HepG2 (cell line): ENCODE data around the gene PSMB9. TPM values are rescaled to one million over a fixed set of nuclear protein-coding genes. Genes with fewer than 3 reads are reported as not detected.

Experiments used
- DNMT1 ChIP-seq: sonication (generic); formaldehyde crosslinking; IDR thresholded peaks from 2 replicates; pipeline ENCODE4 v1.5.1; 2020; ENCODE audit warnings: mild to moderate bottlenecking, missing genetic modification reagents
- HOXA7 ChIP-seq: sonication (generic); formaldehyde crosslinking; IDR thresholded peaks from 2 replicates; pipeline ENCODE4 v1.8.1; 2022; ENCODE audit warnings: mild to moderate bottlenecking, missing genetic modification reagents, moderate library complexity
- KLF15 ChIP-seq: sonication (generic); formaldehyde crosslinking; IDR thresholded peaks from 2 replicates; pipeline ENCODE4 v1.8.1; 2023; ENCODE audit warnings: borderline replicate concordance, mild to moderate bottlenecking, inconsistent platforms, missing genetic modification reagents, mixed read lengths
- MAFG ChIP-seq: sonication (generic); formaldehyde crosslinking; IDR thresholded peaks from 2 replicates; pipeline ENCODE4 v1.5.1; 2020; ENCODE audit warnings: mild to moderate bottlenecking, missing genetic modification reagents
- PHB2 ChIP-seq: fragments of 450-650 bp; IDR thresholded peaks from 2 replicates; pipeline ENCODE4 v1.6.1; 2018; ENCODE audit not compliant: partially characterized antibody
- SMAD1 ChIP-seq: sonication (generic); formaldehyde crosslinking; IDR thresholded peaks from 2 replicates; pipeline ENCODE4 v1.4.0; 2020; ENCODE audit warnings: missing genetic modification reagents, low read depth, mild to moderate bottlenecking, borderline replicate concordance
- SP1 ChIP-seq, 2 experiments: fragments of 450-650 bp in 1 of 2; sonication (generic) in 1 of 2; formaldehyde crosslinking in 1 of 2; IDR thresholded peaks; 2 replicates each; pipeline versions ENCODE4 v1.4.0 to v1.6.1; 2016 to 2020; ENCODE audit warnings: missing genetic modification reagents in 1 of 2
- SRSF9 ChIP-seq: fragments of 200-400 bp; formaldehyde crosslinking; IDR thresholded peaks from 2 replicates; pipeline ENCODE4 v1.6.1; 2018; ENCODE audit warnings: borderline replicate concordance, mild to moderate bottlenecking, low read depth, low read length; ENCODE audit not compliant: insufficient read depth, poor library complexity, severe bottlenecking
- TAF1 ChIP-seq: sonication (generic); formaldehyde crosslinking; IDR thresholded peaks from 2 replicates; pipeline ENCODE4 v1.4.0; 2020; ENCODE audit warnings: missing genetic modification reagents
- ZIK1 ChIP-seq: sonication (generic); formaldehyde crosslinking; IDR thresholded peaks from 2 replicates; pipeline ENCODE4 v1.5.0; 2020; ENCODE audit warnings: mild to moderate bottlenecking, low read depth, missing genetic modification reagents, borderline replicate concordance
- ZNF282 ChIP-seq: fragments of 450-650 bp; IDR thresholded peaks from 2 replicates; pipeline ENCODE4 v1.6.1; 2018; ENCODE audit not compliant: partially characterized antibody
- ZNF44 ChIP-seq: sonication (generic); formaldehyde crosslinking; IDR thresholded peaks from 2 replicates; pipeline ENCODE4 v1.5.1; 2020; ENCODE audit warnings: mild to moderate bottlenecking, missing genetic modification reagents
- ZNF451 ChIP-seq: sonication (generic); formaldehyde crosslinking; IDR thresholded peaks from 2 replicates; pipeline ENCODE4 v1.5.0; 2020; ENCODE audit warnings: mild to moderate bottlenecking, missing genetic modification reagents
- ZNF703 ChIP-seq: sonication (generic); formaldehyde crosslinking; IDR thresholded peaks from 2 replicates; pipeline ENCODE4 v1.5.1; 2020; ENCODE audit warnings: missing genetic modification reagents, mild to moderate bottlenecking, moderate library complexity, borderline replicate concordance
- polyA plus RNA-seq, 8 experiments: library from polyadenylated mRNA; depleted of rRNA in 3 of 8; stranded (reverse) in 7 of 8; unstranded in 1 of 8; fragments of >200 nt; fragmentation: Illumina TruSeq in 4 of 8; extraction: Trizol in 4 of 8; gene quantifications; 2 replicates each; pipeline versions ENCODE4 v1.2.1 to v1.2.3, GENCODE V29; 2011 to 2016; ENCODE audit warnings: low read depth in 4 of 8, missing spikeins in 1 of 8, mixed read lengths in 1 of 8; ENCODE audit not compliant: insufficient read depth in 1 of 8
- total RNA-seq, 5 experiments: library from RNA; depleted of rRNA; stranded (reverse); fragments of >200 nt; fragmentation: Illumina TruSeq; extraction: Trizol; gene quantifications; 2 replicates each; pipeline ENCODE4 v1.2.3, GENCODE V29; 2016; ENCODE audit warnings: low read depth in 1 of 5
- TF ChIP-seq, protein P1 (sequence below): sonication (generic); formaldehyde crosslinking; IDR thresholded peaks from 2 replicates; pipeline ENCODE4 v1.4.0; 2020; ENCODE audit warnings: mild to moderate bottlenecking, missing genetic modification reagents
- TF ChIP-seq, protein P2 (sequence below): sonication (generic); formaldehyde crosslinking; IDR thresholded peaks from 2 replicates; pipeline ENCODE4 v1.8.0; 2022; ENCODE audit warnings: mild to moderate bottlenecking, missing genetic modification reagents; ENCODE audit not compliant: insufficient replicate concordance
- TF ChIP-seq, protein P3 (sequence below): sonication (generic); formaldehyde crosslinking; IDR thresholded peaks from 2 replicates; pipeline ENCODE4 v1.5.0; 2020; ENCODE audit warnings: mild to moderate bottlenecking, missing genetic modification reagents
- TF ChIP-seq, protein P4 (sequence below): IDR thresholded peaks from 2 replicates; pipeline ENCODE4 v1.6.1; 2018; ENCODE audit warnings: missing genetic modification reagents, mild to moderate bottlenecking, missing compliant biosample characterization
- TF ChIP-seq, protein P5 (sequence below): sonication (generic); formaldehyde crosslinking; IDR thresholded peaks from 2 replicates; pipeline ENCODE4 v1.4.0; 2020; ENCODE audit warnings: missing genetic modification reagents, borderline replicate concordance

Gene PSMB9
- total and polyA plus RNA-seq, 2 of the 13 experiments (the other 11 are each of a cell fraction or from before 2014, with no cell fraction given) = 15.6 to 16.0 TPM

DNA sequence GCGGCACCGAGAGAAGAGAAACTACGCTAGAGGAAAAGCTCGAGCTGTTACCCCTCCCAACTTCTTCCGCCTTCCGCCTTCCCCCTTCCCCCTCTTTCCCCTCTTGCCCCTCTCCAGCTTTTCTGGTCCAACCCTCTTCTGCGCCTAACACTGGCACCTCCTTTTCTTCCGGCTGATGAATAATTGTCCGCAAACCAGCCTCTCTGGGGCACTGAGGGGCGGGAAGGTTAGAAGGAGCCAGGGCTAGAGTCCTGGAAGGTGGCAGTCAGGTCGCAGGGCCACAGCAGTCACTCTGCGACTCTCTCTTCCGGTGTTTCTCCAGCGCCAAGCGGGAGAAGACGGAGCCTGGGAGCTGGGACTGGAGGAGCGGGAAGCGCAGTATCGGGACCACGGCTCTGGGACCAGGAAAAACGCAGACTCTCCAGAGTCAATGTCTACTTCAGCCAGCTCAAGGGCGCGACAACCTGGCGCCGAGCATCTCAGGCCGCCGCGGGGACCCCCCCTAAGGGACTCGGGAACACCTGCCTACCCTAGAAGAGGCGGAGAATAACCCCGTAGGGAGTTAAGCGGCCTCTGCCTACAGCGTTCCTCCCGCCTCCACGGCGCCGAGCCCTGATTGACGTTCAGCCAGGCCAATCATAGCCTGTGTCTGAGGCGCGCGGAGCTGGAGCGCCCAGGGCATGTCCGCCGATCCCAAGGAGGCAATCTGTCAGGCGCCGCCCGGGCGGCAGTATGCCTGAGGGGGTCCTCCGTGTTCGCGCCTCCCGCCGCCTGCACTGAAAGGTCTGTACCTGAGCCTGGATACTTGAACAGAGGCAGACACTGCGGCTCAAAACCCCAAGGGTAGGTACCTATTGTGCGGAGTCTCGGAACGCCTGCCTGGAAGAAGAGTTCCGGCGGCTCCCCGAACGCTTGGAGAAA is 40.4 kb downstream of the PSMB9 start (continued):
- TF ChIP-seq MAFG (CRISPR knock-in tag) (no peak), ZNF282 (no peak), ZNF451 (CRISPR knock-in tag) (no peak), SRSF9 (no peak), PHB2 (no peak), ZNF44 (peak; percentile 68; the same call in 1 of the 2 replicates), TAF1 (CRISPR knock-in tag) (peak; percentile 94), KLF15 (CRISPR knock-in tag) (no peak), DNMT1 (CRISPR knock-in tag) (0 out of 2 replicates have a peak, but pooled peaks have one; percentile 29), ZIK1 (peak; percentile 66; the same call in 1 of the 2 replicates), ZNF703 (CRISPR knock-in tag) (no peak; the same call in 1 of the 2 replicates), SP1 (IDR thresholded peaks at IDR 0.05) (no peak), SP1 (CRISPR knock-in tag; IDR thresholded peaks at IDR 0.05) (peak; percentile 46), SMAD1 (CRISPR knock-in tag) (0 out of 2 replicates have a peak, but pooled peaks have one; percentile 48), HOXA7 (CRISPR knock-in tag) (no peak)
- TF ChIP-seq, protein P1, sequence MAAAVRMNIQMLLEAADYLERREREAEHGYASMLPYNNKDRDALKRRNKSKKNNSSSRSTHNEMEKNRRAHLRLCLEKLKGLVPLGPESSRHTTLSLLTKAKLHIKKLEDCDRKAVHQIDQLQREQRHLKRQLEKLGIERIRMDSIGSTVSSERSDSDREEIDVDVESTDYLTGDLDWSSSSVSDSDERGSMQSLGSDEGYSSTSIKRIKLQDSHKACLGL (CRISPR knock-in tag) = peak; percentile 45; the same call in 1 of the 2 replicates
- TF ChIP-seq, protein P2, sequence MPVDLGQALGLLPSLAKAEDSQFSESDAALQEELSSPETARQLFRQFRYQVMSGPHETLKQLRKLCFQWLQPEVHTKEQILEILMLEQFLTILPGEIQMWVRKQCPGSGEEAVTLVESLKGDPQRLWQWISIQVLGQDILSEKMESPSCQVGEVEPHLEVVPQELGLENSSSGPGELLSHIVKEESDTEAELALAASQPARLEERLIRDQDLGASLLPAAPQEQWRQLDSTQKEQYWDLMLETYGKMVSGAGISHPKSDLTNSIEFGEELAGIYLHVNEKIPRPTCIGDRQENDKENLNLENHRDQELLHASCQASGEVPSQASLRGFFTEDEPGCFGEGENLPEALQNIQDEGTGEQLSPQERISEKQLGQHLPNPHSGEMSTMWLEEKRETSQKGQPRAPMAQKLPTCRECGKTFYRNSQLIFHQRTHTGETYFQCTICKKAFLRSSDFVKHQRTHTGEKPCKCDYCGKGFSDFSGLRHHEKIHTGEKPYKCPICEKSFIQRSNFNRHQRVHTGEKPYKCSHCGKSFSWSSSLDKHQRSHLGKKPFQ (CRISPR knock-in tag) = no peak
- TF ChIP-seq, protein P3, sequence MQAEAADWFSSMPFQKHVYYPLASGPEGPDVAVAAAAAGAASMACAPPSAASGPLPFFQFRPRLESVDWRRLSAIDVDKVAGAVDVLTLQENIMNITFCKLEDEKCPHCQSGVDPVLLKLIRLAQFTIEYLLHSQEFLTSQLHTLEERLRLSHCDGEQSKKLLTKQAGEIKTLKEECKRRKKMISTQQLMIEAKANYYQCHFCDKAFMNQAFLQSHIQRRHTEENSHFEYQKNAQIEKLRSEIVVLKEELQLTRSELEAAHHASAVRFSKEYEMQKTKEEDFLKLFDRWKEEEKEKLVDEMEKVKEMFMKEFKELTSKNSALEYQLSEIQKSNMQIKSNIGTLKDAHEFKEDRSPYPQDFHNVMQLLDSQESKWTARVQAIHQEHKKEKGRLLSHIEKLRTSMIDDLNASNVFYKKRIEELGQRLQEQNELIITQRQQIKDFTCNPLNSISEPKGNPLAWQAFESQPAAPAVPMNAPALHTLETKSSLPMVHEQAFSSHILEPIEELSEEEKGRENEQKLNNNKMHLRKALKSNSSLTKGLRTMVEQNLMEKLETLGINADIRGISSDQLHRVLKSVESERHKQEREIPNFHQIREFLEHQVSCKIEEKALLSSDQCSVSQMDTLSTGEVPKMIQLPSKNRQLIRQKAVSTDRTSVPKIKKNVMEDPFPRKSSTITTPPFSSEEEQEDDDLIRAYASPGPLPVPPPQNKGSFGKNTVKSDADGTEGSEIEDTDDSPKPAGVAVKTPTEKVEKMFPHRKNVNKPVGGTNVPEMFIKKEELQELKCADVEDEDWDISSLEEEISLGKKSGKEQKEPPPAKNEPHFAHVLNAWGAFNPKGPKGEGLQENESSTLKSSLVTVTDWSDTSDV (CRISPR knock-in tag) = no peak
- TF ChIP-seq, protein P4, sequence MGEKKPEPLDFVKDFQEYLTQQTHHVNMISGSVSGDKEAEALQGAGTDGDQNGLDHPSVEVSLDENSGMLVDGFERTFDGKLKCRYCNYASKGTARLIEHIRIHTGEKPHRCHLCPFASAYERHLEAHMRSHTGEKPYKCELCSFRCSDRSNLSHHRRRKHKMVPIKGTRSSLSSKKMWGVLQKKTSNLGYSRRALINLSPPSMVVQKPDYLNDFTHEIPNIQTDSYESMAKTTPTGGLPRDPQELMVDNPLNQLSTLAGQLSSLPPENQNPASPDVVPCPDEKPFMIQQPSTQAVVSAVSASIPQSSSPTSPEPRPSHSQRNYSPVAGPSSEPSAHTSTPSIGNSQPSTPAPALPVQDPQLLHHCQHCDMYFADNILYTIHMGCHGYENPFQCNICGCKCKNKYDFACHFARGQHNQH = peak; percentile 81
- TF ChIP-seq, protein P5, sequence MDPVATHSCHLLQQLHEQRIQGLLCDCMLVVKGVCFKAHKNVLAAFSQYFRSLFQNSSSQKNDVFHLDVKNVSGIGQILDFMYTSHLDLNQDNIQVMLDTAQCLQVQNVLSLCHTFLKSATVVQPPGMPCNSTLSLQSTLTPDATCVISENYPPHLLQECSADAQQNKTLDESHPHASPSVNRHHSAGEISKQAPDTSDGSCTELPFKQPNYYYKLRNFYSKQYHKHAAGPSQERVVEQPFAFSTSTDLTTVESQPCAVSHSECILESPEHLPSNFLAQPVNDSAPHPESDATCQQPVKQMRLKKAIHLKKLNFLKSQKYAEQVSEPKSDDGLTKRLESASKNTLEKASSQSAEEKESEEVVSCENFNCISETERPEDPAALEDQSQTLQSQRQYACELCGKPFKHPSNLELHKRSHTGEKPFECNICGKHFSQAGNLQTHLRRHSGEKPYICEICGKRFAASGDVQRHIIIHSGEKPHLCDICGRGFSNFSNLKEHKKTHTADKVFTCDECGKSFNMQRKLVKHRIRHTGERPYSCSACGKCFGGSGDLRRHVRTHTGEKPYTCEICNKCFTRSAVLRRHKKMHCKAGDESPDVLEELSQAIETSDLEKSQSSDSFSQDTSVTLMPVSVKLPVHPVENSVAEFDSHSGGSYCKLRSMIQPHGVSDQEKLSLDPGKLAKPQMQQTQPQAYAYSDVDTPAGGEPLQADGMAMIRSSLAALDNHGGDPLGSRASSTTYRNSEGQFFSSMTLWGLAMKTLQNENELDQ (CRISPR knock-in tag) = no peak; the same call in 1 of the 2 replicates
